H1 (cell line): ENCODE data around the gene ABCA6. TPM values are rescaled to one million over a fixed set of nuclear protein-coding genes. Genes with fewer than 3 reads are reported as not detected.

ENCODE experiments used
- CTCF ChIA-PET: fragments of 300-600 bp; sonication (Branson Sonifier 250); formaldehyde crosslinking; loops from one replicate; lab custom pipeline; 2021; ENCODE audit not compliant: partially characterized antibody; lab: Charles Lee
- POLR2A ChIA-PET: fragments of 300-600 bp; sonication (Branson Sonifier 250); formaldehyde crosslinking; loops from one replicate; lab custom pipeline; 2021; ENCODE audit warnings: inconsistent platforms; ENCODE audit not compliant: partially characterized antibody; lab: Charles Lee
- DNase-seq, 2 experiments: peaks; one replicate each; pipeline versions ENCODE4 v3.0.0 to v3.0.0-alpha.2; 2010 to 2022; ENCODE audit warnings: low spot score in 2 of 2, low read depth in 1 of 2, mixed read lengths in 1 of 2
- FAIRE-seq: peaks from 2 replicates; lab custom pipeline; 2011; peaks lifted over from hg19 to GRCh38; lab: Jason Lieb, UNC
- H2AFZ ChIP-seq: 2 replicates; pipeline ENCODE4 v1.8.1; 2012; ENCODE audit warnings: low read length, inconsistent platforms
- H2AK5ac ChIP-seq: 2 replicates; pipeline ENCODE4 v1.6.1; 2013; ENCODE audit warnings: low read depth, low read length
- H2BK120ac ChIP-seq: replicated peaks from 2 replicates; pipeline ENCODE3; 2013; ENCODE audit warnings: low read depth, low read length, inconsistent platforms
- H2BK12ac ChIP-seq: 2 replicates; pipeline ENCODE4 v1.6.1; 2013; ENCODE audit warnings: low read depth, low read length
- H2BK15ac ChIP-seq: 2 replicates; pipeline ENCODE4 v1.6.1; 2013; ENCODE audit warnings: low read length
- H2BK20ac ChIP-seq: 2 replicates; pipeline ENCODE4 v1.6.1; 2013; ENCODE audit warnings: low read length
- H2BK5ac ChIP-seq: 2 replicates; pipeline ENCODE4 v1.6.1; 2013; ENCODE audit warnings: low read depth, low read length
- H3K14ac ChIP-seq: 2 replicates; pipeline ENCODE4 v1.6.1; 2013; ENCODE audit warnings: inconsistent platforms; ENCODE audit not compliant: insufficient read length
- H3K18ac ChIP-seq: 2 replicates; pipeline ENCODE4 v1.6.1; 2013; ENCODE audit warnings: low read length; ENCODE audit errors: extremely low read depth
- H3K23ac ChIP-seq: 2 replicates; pipeline ENCODE4 v1.6.1; 2013; ENCODE audit warnings: inconsistent platforms; ENCODE audit not compliant: insufficient read length
- H3K23me2 ChIP-seq: 2 replicates; pipeline ENCODE4 v1.6.1; 2013; ENCODE audit warnings: low read depth, low read length
- H3K27ac ChIP-seq: 2 replicates; pipeline ENCODE4 v1.6.1; 2011; ENCODE audit warnings: low read depth, low read length, inconsistent platforms
- H3K27me3 ChIP-seq, 4 experiments: replicated peaks in 1 of 4; 1 replicate in 1 of 4; 2 replicates in 3 of 4; pipeline versions ENCODE4 v1.6.1 to v1.8.1; 2011 to 2013; ENCODE audit warnings: low read length in 3 of 4, mild to moderate bottlenecking in 3 of 4, inconsistent platforms in 2 of 4, mixed read lengths in 2 of 4, moderate library complexity in 1 of 4; ENCODE audit not compliant: control insufficient read depth in 3 of 4, insufficient read depth in 3 of 4; ENCODE audit errors: extremely low read depth in 1 of 4
- H3K36me3 ChIP-seq, 4 experiments: 2 replicates each; pipeline versions ENCODE4 v1.6.1 to v1.8.1; 2011 to 2013; ENCODE audit warnings: mild to moderate bottlenecking in 4 of 4, low read length in 3 of 4, moderate library complexity in 2 of 4, control low read depth in 1 of 4, inconsistent platforms in 1 of 4; ENCODE audit not compliant: insufficient read depth in 4 of 4, control insufficient read depth in 2 of 4
- H3K4ac ChIP-seq: replicated peaks from 2 replicates; pipeline ENCODE3; 2013; ENCODE audit warnings: low read length, low read depth, mixed read lengths, inconsistent platforms; ENCODE audit not compliant: insufficient read length
- H3K4me1 ChIP-seq, 4 experiments: replicated peaks in 1 of 4; 1 replicate in 1 of 4; 2 replicates in 3 of 4; pipeline versions ENCODE4 v1.6.1 to v1.8.1; 2011 to 2013; ENCODE audit warnings: low read length in 3 of 4, inconsistent platforms in 2 of 4, mixed read lengths in 1 of 4; ENCODE audit not compliant: insufficient read depth in 4 of 4, control insufficient read depth in 3 of 4
- H3K4me2 ChIP-seq, 2 experiments: 2 replicates each; pipeline versions ENCODE4 v1.6.1 to v1.8.1; 2011 to 2013; ENCODE audit warnings: low read depth in 2 of 2, low read length in 2 of 2, control low read depth in 1 of 2, inconsistent platforms in 1 of 2, mild to moderate bottlenecking in 1 of 2; ENCODE audit not compliant: insufficient read depth in 1 of 2
- H3K4me3 ChIP-seq, 4 experiments: fragments of 200-600, 300-600 bp in 1 of 4; sonication (generic), shearing (Covaris generic), sonication (Bioruptor Twin) in 1 of 4; 2 replicates each; pipeline versions ENCODE4 v1.5.1 to v1.8.1; 2011 to 2016; ENCODE audit warnings: low read length in 4 of 4, low read depth in 3 of 4, control low read depth in 2 of 4, inconsistent platforms in 2 of 4, mild to moderate bottlenecking in 2 of 4, mixed read lengths in 1 of 4, moderate library complexity in 1 of 4; ENCODE audit not compliant: insufficient read depth in 2 of 4; ENCODE audit errors: extremely low read depth in 1 of 4
- H3K56ac ChIP-seq: replicated peaks from 2 replicates; pipeline ENCODE3; 2013; ENCODE audit warnings: low read depth, mild to moderate bottlenecking, mixed read lengths, low read length, inconsistent platforms; ENCODE audit not compliant: insufficient read length
- H3K79me1 ChIP-seq: 2 replicates; pipeline ENCODE4 v1.6.1; 2013; ENCODE audit warnings: low read depth, low read length, control low read depth
- H3K79me2 ChIP-seq, 2 experiments: 2 replicates each; pipeline versions ENCODE4 v1.6.1 to v1.8.1; 2012 to 2013; ENCODE audit warnings: low read length in 2 of 2, mild to moderate bottlenecking in 2 of 2, inconsistent platforms in 1 of 2; ENCODE audit not compliant: insufficient read depth in 2 of 2, control insufficient read depth in 1 of 2
- H3K9ac ChIP-seq, 4 experiments: replicated peaks in 1 of 4; 1 replicate in 1 of 4; 2 replicates in 3 of 4; pipeline versions ENCODE4 v1.6.1 to v1.8.1; 2011 to 2013; ENCODE audit warnings: low read depth in 3 of 4, low read length in 3 of 4, control low read depth in 2 of 4, mild to moderate bottlenecking in 2 of 4, moderate library complexity in 2 of 4, inconsistent platforms in 1 of 4; ENCODE audit errors: extremely low read depth in 1 of 4
- H3K9me3 ChIP-seq, 2 experiments: 2 replicates each; pipeline versions ENCODE4 v1.6.1 to v1.8.1; 2012 to 2013; ENCODE audit warnings: mild to moderate bottlenecking in 2 of 2, moderate library complexity in 2 of 2, control low read depth in 1 of 2, inconsistent platforms in 1 of 2, low read depth in 1 of 2, low read length in 1 of 2, mixed read lengths in 1 of 2; ENCODE audit not compliant: insufficient read depth in 2 of 2
- H4K20me1 ChIP-seq, 2 experiments: replicated peaks in 1 of 2; 2 replicates each; pipeline versions ENCODE3 to v1.8.1; 2011 to 2013; ENCODE audit warnings: inconsistent platforms in 2 of 2, low read length in 2 of 2, mild to moderate bottlenecking in 1 of 2; ENCODE audit not compliant: insufficient read depth in 2 of 2, control insufficient read depth in 1 of 2
- H4K5ac ChIP-seq: 2 replicates; pipeline ENCODE4 v1.6.1; 2013; ENCODE audit warnings: low read length, low read depth, mixed read lengths, inconsistent platforms; ENCODE audit not compliant: insufficient read length
- H4K8ac ChIP-seq: 2 replicates; pipeline ENCODE4 v1.8.0; 2013; ENCODE audit warnings: mild to moderate bottlenecking, moderate library complexity, low read length, inconsistent platforms; ENCODE audit not compliant: insufficient read depth; ENCODE audit errors: extremely low read depth
- H4K91ac ChIP-seq: replicated peaks from 2 replicates; pipeline ENCODE3; 2013; ENCODE audit warnings: low read length, mixed read lengths, inconsistent platforms; ENCODE audit not compliant: insufficient read length
- WGBS, 2 experiments: shearing (Covaris generic) in 1 of 2; methylation state at CpG; one replicate each; pipeline versions ENCODE4 v1.1.6 to v1.1.7; 2013 to 2015; ENCODE audit warnings: low lambda C conversion rate in 2 of 2, mixed read lengths in 2 of 2, inconsistent platforms in 1 of 2, low coverage in 1 of 2, missing lambda C conversion rate in 1 of 2; ENCODE audit not compliant: insufficient replicate concordance in 2 of 2, insufficient coverage in 1 of 2, insufficient read length in 1 of 2; ENCODE audit errors: extremely low coverage in 1 of 2, missing lambda C conversion rate in 1 of 2; 5-methylcytosine and 5-hydroxymethylcytosine counted together
- polyA plus RNA-seq, 7 experiments: library from polyadenylated mRNA; depleted of rRNA in 3 of 7; stranded (reverse) in 5 of 7; unstranded in 2 of 7; fragments of >200 nt in 5 of 7; fragments of 200-250 nt in 2 of 7; gene quantifications; 1 replicate in 5 of 7; 2 replicates in 1 of 7; 4 replicates in 1 of 7; pipeline versions ENCODE4 v1.2.1 to v1.2.3, GENCODE V29; 2011 to 2013; ENCODE audit warnings: missing spikeins in 2 of 7, mixed read lengths in 2 of 7
- total RNA-seq: library from RNA; stranded (reverse); fragmentation: NEBNext Ultra II Directional; extraction: Animal tissue kit (Norgen Biotek cat#: 25700); gene quantifications from 2 replicates; pipeline ENCODE4 v1.2.1, GENCODE V29; 2021

ABCA6 gene
- total and polyA plus RNA-seq, 2 of the 8 experiments (the other 6 are each of a cell fraction or from before 2014, with no cell fraction given), result not detected

DNA sequence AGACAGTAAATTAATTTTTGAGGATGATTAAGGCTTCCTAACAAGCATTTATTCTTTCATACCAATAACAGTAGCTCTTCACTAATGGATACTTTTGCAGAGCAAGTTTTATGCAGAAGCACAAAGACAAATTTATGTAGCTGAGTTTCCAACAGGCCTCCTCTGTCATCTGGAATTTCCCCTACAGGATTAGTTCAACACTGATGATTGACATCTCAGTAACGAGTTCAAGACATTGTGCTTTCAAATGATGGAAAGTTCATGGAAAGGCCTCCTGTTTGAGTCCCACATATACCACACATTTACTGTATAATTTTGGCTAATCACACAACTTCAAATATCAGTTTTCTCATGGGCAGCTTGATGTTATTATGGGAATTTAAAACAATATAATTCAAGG lies 46.4 kb upstream of the ABCA6 start:
- Histone ChIP-seq H3K4me2 (no peak overlapping the region), H3K56ac (no peak overlapping the region), H3K14ac (no peak overlapping the region), H3K27me3 (no peaks in the 10 kb centered on the region), H4K91ac (no peak overlapping the region), H3K79me1 (no peaks in the 10 kb centered on the region), H3K4me3 (no peak overlapping the region), H3K79me2 (no peaks in the 10 kb centered on the region), H4K20me1 (no peaks in the 10 kb centered on the region), H3K18ac (no peak overlapping the region), H4K5ac (no peak overlapping the region), H3K4ac (no peak overlapping the region), H4K8ac (no peak overlapping the region), H2BK12ac (no peak overlapping the region), H2AFZ (no peak overlapping the region), H2AK5ac (no peak overlapping the region), H3K9me3 (no peaks in the 10 kb centered on the region), H2BK20ac (no peak overlapping the region), H3K9ac (no peak overlapping the region), H3K23ac (no peak overlapping the region), H2BK15ac (no peak overlapping the region), H3K27ac (no peak overlapping the region), H3K36me3 (no peaks in the 10 kb centered on the region), H2BK120ac (no peak overlapping the region), H3K23me2 (no peaks in the 10 kb centered on the region; the same call in 1 of the 2 replicates), H2BK5ac (no peak overlapping the region), H3K4me1 (no peaks in the 10 kb centered on the region)
- CTCF ChIA-PET, result interaction anchor here (0.8 to 2.1 kb wide), 3 partner anchors 14 to 217 kb away, joined by 3 to 4 read pairs (median 3); no protein-coding TSS in a partner anchor
- FAIRE-seq (no peak), DNase-seq (no peak)
- WGBS, 2 experiments, result 68% methylated on average over 1 of the region's 1 CpG; no CpG with 5 or more reads in 1 of the 2 experiments
- POLR2A ChIA-PET, result no interaction called here
